GM18873 (cell line): ENCODE measurements around the gene PEMT.

Source experiments
- ATAC-seq: cut with Tn5 transposase; IDR thresholded peaks from one replicate; pipeline ENCODE4 v1.9.1; 2021; ENCODE audit warnings: mild to moderate bottlenecking, moderate library complexity, moderate number of reproducible peaks; ENCODE audit not compliant: unreplicated experiment, low FRiP score

The PEMT gene

GRCh38 chr17:17518014-17518413 is 73.5 kb downstream of the PEMT start:
- ATAC-seq, result no peak

GRCh38 chr17:17516941-17517720 is 74.4 kb downstream of the PEMT start:
- ATAC-seq, result no peak

DNA sequence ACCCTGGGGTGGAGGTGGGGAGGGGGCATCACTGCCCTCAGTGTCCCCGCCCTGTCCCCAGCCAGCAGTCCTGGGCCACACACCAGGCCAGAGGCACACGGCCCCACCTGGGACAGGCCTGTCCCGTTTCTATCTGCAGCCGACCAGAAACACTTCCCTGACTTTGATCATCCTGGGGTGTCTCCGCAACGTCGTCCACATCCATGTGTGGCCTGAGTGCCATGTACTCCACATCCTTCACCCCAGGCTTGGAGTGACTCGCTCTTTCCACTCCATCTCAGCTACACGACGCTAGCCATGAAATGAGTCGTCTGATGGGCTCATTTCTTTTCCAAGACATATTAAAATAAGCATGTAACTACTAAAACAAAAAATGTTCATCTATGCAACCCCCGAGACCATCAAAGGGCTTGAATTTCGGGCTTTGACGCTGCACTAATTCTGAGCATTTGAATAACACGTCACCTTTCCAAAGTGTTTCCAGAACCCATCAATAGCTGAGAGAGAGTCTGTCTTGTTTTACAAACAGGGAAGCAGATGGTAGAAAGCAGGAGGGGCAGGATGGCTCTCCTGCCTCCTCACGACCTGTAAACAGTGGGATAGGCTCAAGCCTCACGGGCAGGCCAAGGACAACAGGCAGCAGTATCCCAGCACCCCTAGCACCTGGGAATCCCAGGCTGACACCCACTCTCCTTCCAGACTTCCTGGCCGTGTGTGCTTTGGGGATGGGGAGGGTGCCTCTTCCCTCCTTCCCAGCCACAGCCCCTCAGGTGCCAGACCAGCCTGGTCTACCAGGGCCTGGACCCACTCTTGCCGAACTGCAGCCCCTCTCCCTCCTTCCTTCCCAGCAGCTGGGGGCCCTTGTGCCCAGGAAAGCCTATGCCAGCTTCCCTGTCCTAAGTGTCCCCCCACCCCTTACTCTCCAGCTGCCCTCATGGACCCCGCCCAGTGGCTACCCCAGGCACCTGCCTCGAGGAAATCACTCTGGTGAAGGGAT is 75.3 kb downstream of the PEMT start:
- no peak for ATAC-seq

GRCh38 chr17:17514993-17515933 is 76.2 kb downstream of the PEMT start:
- ATAC-seq, result no peak

DNA sequence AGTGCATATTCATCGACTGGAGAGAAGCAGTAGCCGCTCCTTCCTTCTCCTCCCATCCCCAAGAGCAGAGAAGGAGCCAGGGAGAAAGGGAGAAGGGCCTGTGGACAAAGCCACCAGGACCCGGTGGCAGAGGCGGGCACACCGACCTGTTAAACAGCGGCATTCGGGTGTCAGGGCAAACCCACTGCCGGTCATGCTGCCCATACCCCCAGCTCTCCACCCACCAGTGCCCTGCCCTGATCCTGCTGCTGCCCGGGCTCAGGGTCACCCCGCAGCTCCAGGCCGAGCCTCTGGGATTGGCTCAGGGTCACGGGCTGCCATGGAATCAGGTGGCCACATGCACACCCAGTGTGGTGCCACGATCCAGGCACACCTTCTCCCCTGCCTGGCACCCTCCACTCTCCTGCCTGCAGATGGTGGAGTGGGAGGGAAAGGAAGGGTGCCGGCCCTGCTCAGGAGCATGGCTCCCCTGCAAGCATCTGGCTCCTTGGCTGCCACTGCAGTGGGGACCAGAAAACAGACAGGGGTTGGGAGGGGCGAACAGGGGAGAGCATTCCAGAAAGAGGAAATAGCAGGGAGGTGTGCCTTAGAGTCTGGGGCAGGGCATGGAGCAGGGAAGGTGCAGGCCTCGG is 77.0 kb downstream of the PEMT start:
- no peak for ATAC-seq

- no peak for ATAC-seq
Observed at GRCh38 chr17:17513626-17514025, 77.9 kb downstream of the PEMT start.

- no peak for ATAC-seq
Observed at GRCh38 chr17:17512866-17513265, 78.6 kb downstream of the PEMT start.

DNA sequence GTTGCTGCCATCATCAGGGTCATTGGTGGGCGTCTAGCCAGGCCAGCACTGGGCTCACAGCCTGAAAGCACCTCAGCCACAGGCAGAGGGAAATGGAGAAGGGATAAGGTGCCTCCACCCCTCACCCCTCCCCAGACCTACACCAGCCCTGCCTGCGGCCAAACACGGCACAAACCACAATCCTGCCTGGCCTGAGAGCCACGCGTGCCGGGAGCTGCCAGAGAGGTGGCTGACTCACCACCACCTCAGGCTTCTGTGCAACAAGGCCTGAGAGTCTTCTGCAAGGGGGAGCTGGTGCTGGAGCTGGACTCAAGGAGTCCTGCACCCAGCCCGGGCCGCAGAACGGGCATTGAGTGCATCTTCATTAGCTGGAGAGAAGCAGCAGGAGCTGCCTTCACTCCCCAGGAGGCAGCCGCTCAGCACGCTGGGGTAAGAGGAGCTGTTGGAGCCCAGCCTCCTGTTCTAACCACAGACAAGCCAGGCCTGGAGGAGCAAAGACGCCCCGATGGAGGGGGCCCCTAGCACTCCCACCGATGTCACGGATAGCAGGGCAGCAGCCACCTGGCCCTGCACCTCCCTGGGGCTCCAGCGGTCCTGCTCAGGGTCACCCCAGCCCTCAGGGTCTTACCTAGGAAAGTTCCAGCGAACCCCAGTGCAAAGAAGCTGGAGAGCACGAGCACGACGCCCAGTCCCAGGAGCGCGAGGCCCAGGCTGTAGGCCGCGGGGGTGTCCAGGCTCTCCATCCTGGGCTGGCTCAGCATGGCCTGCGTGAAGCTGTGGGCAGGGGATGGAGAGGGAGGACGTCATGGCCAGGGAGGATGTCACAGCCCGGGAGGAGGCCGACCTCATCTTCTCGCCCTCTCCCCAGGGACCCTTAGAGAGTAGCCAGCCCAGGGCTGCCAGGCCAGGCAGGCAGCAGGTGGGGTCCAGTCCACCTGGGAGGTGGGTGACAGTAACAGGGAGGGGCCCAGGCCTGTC is 79.3 kb downstream of the PEMT start:
- ATAC-seq, result no peak

GRCh38 chr17:17511293-17511741 is 80.2 kb downstream of the PEMT start:
- ATAC-seq, result no peak

- ATAC-seq, result no peak
Observed at GRCh38 chr17:17510456-17511292, 80.8 kb downstream of the PEMT start.

- ATAC-seq, result no peak
Observed at GRCh38 chr17:17509601-17510425, 81.7 kb downstream of the PEMT start.

- ATAC-seq, result no peak
Observed at GRCh38 chr17:17508646-17509591, 82.6 kb downstream of the PEMT start.

- ATAC-seq, result no peak
Observed at GRCh38 chr17:17508019-17508535, 83.4 kb downstream of the PEMT start.

DNA sequence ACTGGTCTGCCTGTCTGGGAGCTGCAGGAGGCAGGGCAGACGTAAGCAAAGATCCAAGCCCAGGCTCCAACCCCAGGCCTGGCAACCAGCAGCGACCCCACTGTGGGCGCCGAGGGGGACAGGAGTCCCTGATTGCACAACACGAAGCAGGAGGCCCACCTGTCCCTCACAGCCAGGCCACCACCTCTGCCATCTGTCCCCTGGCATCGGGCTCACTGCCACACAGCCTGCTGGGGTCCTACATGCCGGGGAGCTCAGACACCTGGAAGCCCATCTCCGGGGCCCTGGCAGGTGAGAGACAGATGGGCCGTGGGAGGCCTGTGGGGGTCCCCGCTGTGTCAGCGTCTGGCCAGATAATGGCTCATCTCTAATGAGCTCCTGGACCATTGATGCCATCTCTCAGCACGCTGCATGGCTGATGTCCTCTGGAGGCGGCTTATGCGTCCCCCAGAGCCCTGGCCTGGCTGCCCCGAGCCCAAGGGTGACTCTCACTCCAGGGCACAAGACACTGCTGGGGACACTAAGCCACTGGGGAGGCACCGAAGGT is 84.0 kb downstream of the PEMT start:
- ATAC-seq, result no peak

DNA sequence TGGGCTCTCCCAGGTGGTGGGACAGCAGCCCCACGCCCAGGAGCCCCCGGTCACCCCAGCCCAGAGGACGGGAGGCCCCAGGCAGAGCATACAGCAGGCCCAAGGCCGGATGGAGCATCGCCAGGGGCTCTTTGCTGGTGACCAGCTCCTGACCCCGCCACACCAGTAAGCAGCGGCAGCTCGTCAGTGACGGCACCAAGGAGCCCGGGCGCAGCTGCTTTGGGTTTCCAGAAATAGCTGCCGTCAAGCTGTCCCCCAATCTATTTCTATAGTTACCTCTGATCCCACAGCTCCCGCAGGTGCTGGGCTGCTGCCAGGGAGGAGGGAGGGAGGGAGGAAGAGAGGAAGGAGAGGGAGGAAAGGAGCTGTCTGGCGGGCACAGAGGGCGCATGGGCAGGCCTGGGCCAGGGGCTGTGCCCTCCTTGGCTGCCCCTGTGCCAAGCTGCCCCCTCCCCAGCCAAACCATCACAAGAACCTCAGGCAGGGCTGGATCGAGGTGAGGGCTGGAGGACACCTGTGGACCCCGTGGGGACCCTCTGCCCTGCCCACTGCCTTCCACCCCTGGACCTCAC is 84.5 kb downstream of the PEMT start:
- no peak for ATAC-seq
